Fibroblast of pulmonary artery (primary cell): Measurements from ENCODE around the gene POMC.

Experiments
- DNase-seq: peaks from one replicate; pipeline ENCODE4 v3.0.0-alpha.2; 2010; ENCODE audit warnings: low read depth
- H3K4me3 ChIP-seq: replicated peaks from 2 replicates; pipeline ENCODE4 v1.5.1; 2011; ENCODE audit warnings: low read depth, mild to moderate bottlenecking, control low read depth, low read length, moderate library complexity
- TF ChIP-seq, protein P1 (sequence below): IDR thresholded peaks from 2 replicates; pipeline ENCODE4 v1.5.1; 2011; ENCODE audit warnings: mild to moderate bottlenecking, control low read depth, low read length, inconsistent platforms; ENCODE audit errors: missing control alignments

Gene POMC

DNA sequence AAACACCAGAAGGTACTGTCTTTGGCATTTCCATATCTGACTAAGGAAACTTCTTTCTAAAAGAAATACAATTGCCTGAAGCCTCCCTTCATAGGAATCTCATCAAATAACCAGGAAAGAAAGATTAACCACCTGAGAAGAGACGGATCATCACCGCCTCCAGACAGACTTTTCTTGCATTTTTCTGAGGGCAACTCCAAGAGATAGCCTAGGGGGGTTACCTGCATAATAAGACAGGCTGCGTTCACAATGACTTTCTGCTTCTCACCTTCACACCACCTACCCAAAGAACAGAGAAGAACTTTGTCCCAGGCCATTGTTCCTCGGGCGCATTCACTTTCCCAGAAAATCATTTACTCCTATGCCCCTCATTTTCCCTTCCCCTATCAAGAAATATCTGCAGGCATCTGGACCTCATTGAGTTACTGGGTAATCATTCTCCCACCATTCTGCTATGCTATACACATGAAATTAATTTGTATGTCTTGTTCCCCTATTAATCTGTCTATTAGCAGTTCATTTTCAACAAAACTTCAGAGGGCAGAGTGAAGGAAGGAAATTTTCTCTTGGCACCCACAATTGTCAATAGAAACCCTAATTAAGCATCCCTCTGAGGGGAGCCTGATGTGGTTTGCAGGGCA, 8.3 kb upstream of the POMC start:
- TF ChIP-seq, protein P1, sequence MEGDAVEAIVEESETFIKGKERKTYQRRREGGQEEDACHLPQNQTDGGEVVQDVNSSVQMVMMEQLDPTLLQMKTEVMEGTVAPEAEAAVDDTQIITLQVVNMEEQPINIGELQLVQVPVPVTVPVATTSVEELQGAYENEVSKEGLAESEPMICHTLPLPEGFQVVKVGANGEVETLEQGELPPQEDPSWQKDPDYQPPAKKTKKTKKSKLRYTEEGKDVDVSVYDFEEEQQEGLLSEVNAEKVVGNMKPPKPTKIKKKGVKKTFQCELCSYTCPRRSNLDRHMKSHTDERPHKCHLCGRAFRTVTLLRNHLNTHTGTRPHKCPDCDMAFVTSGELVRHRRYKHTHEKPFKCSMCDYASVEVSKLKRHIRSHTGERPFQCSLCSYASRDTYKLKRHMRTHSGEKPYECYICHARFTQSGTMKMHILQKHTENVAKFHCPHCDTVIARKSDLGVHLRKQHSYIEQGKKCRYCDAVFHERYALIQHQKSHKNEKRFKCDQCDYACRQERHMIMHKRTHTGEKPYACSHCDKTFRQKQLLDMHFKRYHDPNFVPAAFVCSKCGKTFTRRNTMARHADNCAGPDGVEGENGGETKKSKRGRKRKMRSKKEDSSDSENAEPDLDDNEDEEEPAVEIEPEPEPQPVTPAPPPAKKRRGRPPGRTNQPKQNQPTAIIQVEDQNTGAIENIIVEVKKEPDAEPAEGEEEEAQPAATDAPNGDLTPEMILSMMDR = no peak
- no peak overlapping the region for H3K4me3 ChIP-seq
- DNase-seq = no peak

DNA sequence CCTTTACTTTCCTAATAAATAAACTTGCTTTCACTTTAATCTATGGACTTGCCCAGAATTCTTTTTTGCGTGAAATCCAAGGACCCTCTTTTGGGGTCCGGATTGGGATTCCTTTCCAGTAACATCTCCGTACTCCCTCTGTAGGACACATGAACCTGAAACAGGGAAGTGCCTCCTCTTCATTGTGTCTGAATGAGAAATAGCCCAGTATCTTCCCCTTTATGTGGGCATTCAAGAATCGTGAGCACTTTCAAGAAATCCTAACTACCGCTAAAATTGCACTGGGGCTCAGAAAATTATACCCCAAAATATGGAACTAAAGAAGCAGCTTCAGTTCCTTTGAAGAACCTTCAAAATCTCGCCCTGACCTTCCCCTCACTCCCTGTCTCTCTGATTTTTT, 7.8 kb upstream of the POMC start:
- TF ChIP-seq, protein P1 = no peak
- H3K4me3 ChIP-seq = no peak overlapping the region
- DNase-seq = no peak

DNA sequence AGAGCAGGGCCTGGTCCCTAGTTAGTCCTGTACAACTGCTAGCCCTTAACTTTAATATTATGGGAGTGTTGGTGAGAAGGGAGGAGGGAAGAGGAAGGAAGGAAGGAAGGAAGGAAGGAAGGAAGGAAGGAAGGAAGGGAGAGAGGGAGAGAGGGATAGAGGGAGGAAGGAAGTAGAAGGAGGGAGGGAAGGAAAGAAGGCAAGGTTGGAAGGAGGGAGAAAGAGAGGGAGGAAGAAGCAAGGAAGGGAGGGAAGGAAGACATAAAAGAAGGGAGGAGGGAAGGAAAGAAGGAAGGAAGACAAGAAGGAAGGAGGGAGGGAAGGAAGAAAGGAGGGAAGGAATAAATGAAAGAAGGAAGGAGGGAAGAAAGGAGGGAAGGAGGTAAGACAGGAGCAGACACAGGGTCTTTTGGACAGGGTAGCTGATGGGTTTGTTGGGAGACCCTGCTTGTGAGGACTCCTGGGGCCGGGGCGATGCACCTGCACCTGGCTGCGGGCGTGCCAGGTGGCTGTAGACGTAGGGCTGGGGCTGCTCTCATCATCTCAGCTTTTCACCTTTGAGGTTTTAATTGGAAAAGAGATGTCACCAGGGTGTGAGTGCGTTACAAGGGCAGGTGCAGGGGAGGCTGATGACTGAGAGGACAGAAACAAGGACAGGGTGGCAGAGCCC, 5.9 kb upstream of the POMC start:
- no peak for DNase-seq
- no peak overlapping the region for H3K4me3 ChIP-seq
- TF ChIP-seq, protein P1 = no peak

GRCh38 chr2:25173719-25174118, 5.3 kb upstream of the POMC start:
- no peak for DNase-seq
- no peak overlapping the region for H3K4me3 ChIP-seq
- TF ChIP-seq, protein P1 = no peak

- no peak for DNase-seq
- TF ChIP-seq, protein P1 = no peak
- no peak overlapping the region for H3K4me3 ChIP-seq
Observed at GRCh38 chr2:25170888-25171287, 2.5 kb upstream of the POMC start.

DNA sequence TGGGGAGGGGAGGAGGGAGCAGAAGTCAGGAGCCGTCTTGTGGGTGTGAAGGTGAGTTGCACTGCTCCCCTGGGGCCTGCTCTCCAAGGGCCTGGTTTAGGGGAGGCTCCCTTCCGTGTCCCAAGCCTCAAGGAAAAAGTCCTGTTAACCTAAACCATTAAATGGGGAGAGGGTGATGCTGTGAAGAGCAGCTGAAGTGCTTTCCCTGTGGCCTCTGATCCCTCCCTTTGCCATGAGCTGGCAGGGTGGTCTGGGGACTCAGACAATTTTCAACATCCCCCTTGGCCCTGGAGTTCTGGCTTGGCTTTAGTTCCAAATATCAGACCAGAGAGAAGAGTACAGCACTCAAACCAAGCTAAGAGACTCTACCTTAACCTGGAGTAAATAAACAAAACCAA, 692 bp upstream of the POMC start:
- H3K4me3 ChIP-seq = no peak overlapping the region
- TF ChIP-seq, protein P1 = no peak
- DNase-seq = no peak
